ENCODE data around the gene TGM4. TPM values are rescaled to one million over a fixed set of nuclear protein-coding genes. Genes with fewer than 3 reads are reported as not detected.

Gene TGM4
- total RNA-seq, 1 donor from 2014 or later, result 0.18 TPM

GRCh38 chr3:44883999-44884431 lies 9.6 kb downstream of the TGM4 start:
- peak overlapping the region; percentile 28 for H3K4me3 Mint-ChIP-seq (ENCODE audit: unreplicated experiment)
- H3K4me1 ChIP-seq (ENCODE audit: insufficient read depth, low read length), result peaks cover 34% of the 10 kb centered on the region
- H3K27ac ChIP-seq (ENCODE audit: low read depth, low read length), result peak overlapping the region; percentile 93
- H3K36me3 ChIP-seq (ENCODE audit: insufficient read depth, low read length), result no peaks in the 10 kb centered on the region
- peaks cover 25% of the 10 kb centered on the region for H3K4me1 Mint-ChIP-seq (ENCODE audit: low read depth, unreplicated experiment)
- FAIRE-seq, result peak; percentile 80
- peak; percentile 97 for DNase-seq (ENCODE audit: low read depth)
- no peaks in the 10 kb centered on the region for H3K27me3 Mint-ChIP-seq (ENCODE audit: low read depth, unreplicated experiment)
- no peaks in the 10 kb centered on the region for H3K9me3 Mint-ChIP-seq (ENCODE audit: unreplicated experiment)
- no peaks in the 10 kb centered on the region for H3K79me2 ChIP-seq (ENCODE audit: insufficient read depth, low read length)
- H3K4me2 ChIP-seq (ENCODE audit: low read length), result peak overlapping the region; percentile 79
- peak overlapping the region; percentile 14 for H3K4me3 ChIP-seq (ENCODE audit: insufficient read depth, low read depth, low read length)
- no peaks in the 10 kb centered on the region for H3K36me3 Mint-ChIP-seq (ENCODE audit: low read depth, unreplicated experiment)
- TF ChIP-seq CTCF (IDR thresholded peaks at IDR 0.05; ENCODE audit: insufficient read depth, low read depth, low read length) (no peak), EZH2 (IDR thresholded peaks at IDR 0.05; ENCODE audit: insufficient read depth, low read length) (no peak)
- H3K27ac Mint-ChIP-seq (ENCODE audit: unreplicated experiment), result peak overlapping the region; percentile 79
- no peaks in the 10 kb centered on the region for H4K20me1 ChIP-seq (ENCODE audit: insufficient read depth, low read length)
- peak overlapping the region; percentile 75 for H3K9ac ChIP-seq (ENCODE audit: low read length)
- peak overlapping the region; percentile 61 for H2AFZ ChIP-seq (ENCODE audit: low read depth, low read length)
- no peaks in the 10 kb centered on the region for H3K9me3 ChIP-seq (ENCODE audit: insufficient read depth, low read depth, low read length)
- no peaks in the 10 kb centered on the region for H3K27me3 ChIP-seq (ENCODE audit: insufficient read depth, low read length)

GRCh38 chr3:44885618-44886017 lies 11.2 kb downstream of the TGM4 start:
- Mint-ChIP-seq H3K27me3 (ENCODE audit: low read depth, unreplicated experiment) (peaks cover 4% of the 10 kb centered on the region), H3K27ac (ENCODE audit: unreplicated experiment) (peak overlapping the region; percentile 83), H3K4me3 (ENCODE audit: unreplicated experiment) (no peak overlapping the region), H3K36me3 (ENCODE audit: low read depth, unreplicated experiment) (no peaks in the 10 kb centered on the region), H3K9me3 (ENCODE audit: unreplicated experiment) (no peaks in the 10 kb centered on the region), H3K4me1 (ENCODE audit: low read depth, unreplicated experiment) (peaks cover 23% of the 10 kb centered on the region)
- H3K4me1 ChIP-seq (ENCODE audit: insufficient read depth, low read length), result peaks cover 34% of the 10 kb centered on the region
- peak overlapping the region; percentile 16 for H3K4me3 ChIP-seq (ENCODE audit: insufficient read depth, low read depth, low read length)
- TF ChIP-seq CTCF (IDR thresholded peaks at IDR 0.05; ENCODE audit: insufficient read depth, low read depth, low read length) (no peak), EZH2 (IDR thresholded peaks at IDR 0.05; ENCODE audit: insufficient read depth, low read length) (no peak)
- FAIRE-seq, result no peak
- no peaks in the 10 kb centered on the region for H3K36me3 ChIP-seq (ENCODE audit: insufficient read depth, low read length)
- H3K9me3 ChIP-seq (ENCODE audit: insufficient read depth, low read depth, low read length), result no peaks in the 10 kb centered on the region
- no peaks in the 10 kb centered on the region for H3K27me3 ChIP-seq (ENCODE audit: insufficient read depth, low read length)
- no peaks in the 10 kb centered on the region for H4K20me1 ChIP-seq (ENCODE audit: insufficient read depth, low read length)
- peak overlapping the region; percentile 79 for H3K4me2 ChIP-seq (ENCODE audit: low read length)
- peak; percentile 93 for DNase-seq (ENCODE audit: low read depth)
- H2AFZ ChIP-seq (ENCODE audit: low read depth, low read length), result no peak overlapping the region
- peak overlapping the region; percentile 93 for H3K27ac ChIP-seq (ENCODE audit: low read depth, low read length)
- H3K79me2 ChIP-seq (ENCODE audit: insufficient read depth, low read length), result no peaks in the 10 kb centered on the region
- peak overlapping the region; percentile 63 for H3K9ac ChIP-seq (ENCODE audit: low read length)

GRCh38 chr3:44886561-44886960 lies 12.2 kb downstream of the TGM4 start:
- TF ChIP-seq EZH2 (IDR thresholded peaks at IDR 0.05; ENCODE audit: insufficient read depth, low read length), result no peak
- no peak for TF ChIP-seq CTCF (IDR thresholded peaks at IDR 0.05; ENCODE audit: insufficient read depth, low read depth, low read length)
- H4K20me1 ChIP-seq (ENCODE audit: insufficient read depth, low read length), result no peaks in the 10 kb centered on the region
- peak overlapping the region; percentile 83 for H3K27ac Mint-ChIP-seq (ENCODE audit: unreplicated experiment)
- no peaks in the 10 kb centered on the region for H3K36me3 Mint-ChIP-seq (ENCODE audit: low read depth, unreplicated experiment)
- H3K9me3 ChIP-seq (ENCODE audit: insufficient read depth, low read depth, low read length), result no peaks in the 10 kb centered on the region
- no peaks in the 10 kb centered on the region for H3K79me2 ChIP-seq (ENCODE audit: insufficient read depth, low read length)
- no peaks in the 10 kb centered on the region for H3K36me3 ChIP-seq (ENCODE audit: insufficient read depth, low read length)
- no peak overlapping the region for H3K4me3 ChIP-seq (ENCODE audit: insufficient read depth, low read depth, low read length)
- DNase-seq (ENCODE audit: low read depth) (peak; percentile 9), FAIRE-seq (no peak)
- H3K27ac ChIP-seq (ENCODE audit: low read depth, low read length), result no peak overlapping the region
- H3K9ac ChIP-seq (ENCODE audit: low read length), result no peak overlapping the region
- no peaks in the 10 kb centered on the region for H3K9me3 Mint-ChIP-seq (ENCODE audit: unreplicated experiment)
- H3K4me2 ChIP-seq (ENCODE audit: low read length), result peak overlapping the region; percentile 24
- no peak overlapping the region for H3K4me3 Mint-ChIP-seq (ENCODE audit: unreplicated experiment)
- peaks cover 34% of the 10 kb centered on the region for H3K4me1 ChIP-seq (ENCODE audit: insufficient read depth, low read length)
- H3K4me1 Mint-ChIP-seq (ENCODE audit: low read depth, unreplicated experiment), result peaks cover 23% of the 10 kb centered on the region
- no peak overlapping the region for H2AFZ ChIP-seq (ENCODE audit: low read depth, low read length)
- no peaks in the 10 kb centered on the region for H3K27me3 ChIP-seq (ENCODE audit: insufficient read depth, low read length)
- H3K27me3 Mint-ChIP-seq (ENCODE audit: low read depth, unreplicated experiment), result peaks cover 4% of the 10 kb centered on the region

Measured in astrocyte (in vitro differentiated cells and primary cell).